ENCODE data around the gene TPCN2.

DNA sequence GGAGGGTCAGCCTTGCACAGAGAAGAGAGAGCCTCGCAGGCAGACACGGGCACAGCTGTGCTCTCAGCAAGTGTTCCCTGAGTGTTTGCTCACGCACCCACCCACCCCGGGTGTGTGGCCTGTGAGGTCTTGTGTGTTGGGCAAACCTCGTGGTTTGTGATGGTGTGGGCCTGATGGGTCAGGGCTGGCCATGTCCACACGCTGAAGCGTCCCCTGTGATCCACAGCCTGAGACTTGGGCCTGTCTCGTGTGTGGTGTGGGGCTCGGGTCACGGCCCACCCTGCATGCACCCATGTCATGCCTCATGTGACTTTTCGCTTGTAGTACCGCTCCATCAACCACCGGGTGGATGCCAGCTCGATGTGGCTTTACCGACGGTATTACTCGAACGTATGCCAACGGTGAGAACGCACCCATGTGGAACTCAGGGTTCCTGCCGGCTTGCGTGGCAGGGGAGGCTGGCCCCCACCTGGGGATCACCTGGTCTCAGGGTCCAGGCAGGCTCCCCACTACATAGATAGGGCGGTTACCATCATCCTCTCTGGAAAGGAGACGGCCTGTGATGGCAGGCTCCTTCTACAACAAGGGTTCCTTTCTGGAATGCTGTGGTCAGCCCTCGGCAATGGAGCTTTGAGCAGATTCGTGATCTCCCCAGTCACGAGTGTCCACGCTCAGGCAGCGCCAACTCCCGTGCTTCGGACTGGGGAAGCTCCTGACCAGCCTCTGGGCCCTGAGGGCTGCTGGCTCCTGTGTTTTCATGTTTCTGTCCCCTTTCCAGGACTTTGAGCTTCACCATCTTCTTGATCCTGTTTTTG, 5.9 kb downstream of the TPCN2 start:
- TF ChIP-seq EZH2 (IDR thresholded peaks at IDR 0.05) (no peak), POLR2AphosphoS5 (IDR thresholded peaks at IDR 0.05; ENCODE audit: borderline replicate concordance, low read depth, low read length) (no peak)
